ENCODE measurements around the gene POLR3B. TPM values are rescaled to one million over a fixed set of nuclear protein-coding genes. Genes with fewer than 3 reads are reported as not detected.
"Not testable (repeated sequence)": the region's sequence is repeated elsewhere in the genome, so short reads cannot be mapped to it uniquely, and the experiment has no call there.

Gene POLR3B
- total RNA-seq, 1 donor from 2014 or later = 15.1 TPM

DNA sequence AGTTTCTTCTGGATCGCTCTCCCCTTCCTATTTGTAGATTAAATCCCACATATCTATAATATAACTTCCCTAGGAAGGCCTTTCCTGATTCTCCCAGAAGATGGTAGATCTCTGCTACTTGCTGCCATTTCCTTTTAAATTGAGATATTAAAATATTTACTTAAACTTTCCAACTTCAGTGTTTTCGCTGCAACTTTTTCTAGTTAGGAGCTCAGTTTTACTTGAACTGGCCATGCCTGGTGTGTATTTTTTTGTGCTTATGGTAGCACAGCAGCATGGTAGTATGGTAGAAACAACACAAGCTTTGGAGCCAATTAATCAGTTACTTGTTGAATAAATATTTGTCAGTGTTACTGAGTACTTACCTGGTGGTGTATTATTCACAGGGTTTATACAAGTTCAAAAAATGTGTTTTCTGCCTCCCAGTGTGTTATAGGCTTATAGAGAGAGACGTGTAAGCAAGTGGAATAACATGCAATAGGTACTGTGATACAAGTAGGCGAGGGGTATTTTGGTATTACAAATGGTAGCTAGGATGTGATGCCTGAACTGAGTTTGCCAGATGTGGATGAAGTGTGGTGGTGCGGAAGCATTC is 2.9 kb downstream of the POLR3B start:
- Histone ChIP-seq H3K27me3 (ENCODE audit: control insufficient read depth in 3 of 3, insufficient read depth in 3 of 3, low read length in 3 of 3) (no peaks in the 10 kb centered on the region), H3K9me3 (ENCODE audit: control insufficient read depth in 3 of 3, low read length in 3 of 3) (no peaks in the 10 kb centered on the region), H3K9ac (ENCODE audit: low read depth in 1 of 3, low read length in 3 of 3) (no peak overlapping the region), H3K4me1 (ENCODE audit: control insufficient read depth in 3 of 3, insufficient read depth in 3 of 3, low read length in 3 of 3) (peaks cover 6 to 11% (median 11%) of the 10 kb centered on the region in 3 donors), H3K27ac (ENCODE audit: low read depth, low read length) (no peak overlapping the region), H3K4me3 (ENCODE audit: low read length in 3 of 3) (no peak overlapping the region), H3K36me3 (ENCODE audit: control insufficient read depth in 3 of 3, insufficient read depth in 3 of 3, low read length in 3 of 3) (peaks cover 0 to 7% (median 0%) of the 10 kb centered on the region in 3 donors)

DNA sequence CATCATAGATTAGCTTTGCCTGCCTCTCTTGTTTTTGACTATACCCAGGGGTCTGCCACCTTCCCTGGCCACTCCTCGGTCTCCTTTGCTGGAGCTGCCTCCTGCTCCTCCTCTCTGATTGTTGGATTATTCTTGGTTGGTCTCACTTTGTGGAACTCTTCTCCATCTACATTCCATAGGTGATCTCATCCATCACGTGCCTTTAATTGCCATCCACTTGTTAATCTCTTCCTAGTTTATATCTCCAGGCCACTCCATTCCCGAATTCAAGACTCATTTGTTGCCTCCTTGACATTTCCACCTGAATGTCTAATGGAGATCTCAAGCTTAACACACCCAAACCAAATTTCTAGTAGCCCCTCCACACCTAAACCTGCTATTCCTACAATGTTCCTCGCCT is 5.4 kb downstream of the POLR3B start:
- Histone ChIP-seq H3K4me3 (ENCODE audit: low read length in 3 of 3) (no peak overlapping the region), H3K4me1 (ENCODE audit: control insufficient read depth in 3 of 3, insufficient read depth in 3 of 3, low read length in 3 of 3) (peaks cover 6 to 11% (median 7%) of the 10 kb centered on the region in 3 donors), H3K36me3 (ENCODE audit: control insufficient read depth in 3 of 3, insufficient read depth in 3 of 3, low read length in 3 of 3) (peaks cover 0 to 13% (median 0%) of the 10 kb centered on the region in 3 donors), H3K27ac (ENCODE audit: low read depth, low read length) (no peak overlapping the region), H3K9ac (ENCODE audit: low read depth in 1 of 3, low read length in 3 of 3) (no peak overlapping the region), H3K9me3 (ENCODE audit: control insufficient read depth in 3 of 3, low read length in 3 of 3) (no peaks in the 10 kb centered on the region), H3K27me3 (ENCODE audit: control insufficient read depth in 3 of 3, insufficient read depth in 3 of 3, low read length in 3 of 3) (no peaks in the 10 kb centered on the region)

DNA sequence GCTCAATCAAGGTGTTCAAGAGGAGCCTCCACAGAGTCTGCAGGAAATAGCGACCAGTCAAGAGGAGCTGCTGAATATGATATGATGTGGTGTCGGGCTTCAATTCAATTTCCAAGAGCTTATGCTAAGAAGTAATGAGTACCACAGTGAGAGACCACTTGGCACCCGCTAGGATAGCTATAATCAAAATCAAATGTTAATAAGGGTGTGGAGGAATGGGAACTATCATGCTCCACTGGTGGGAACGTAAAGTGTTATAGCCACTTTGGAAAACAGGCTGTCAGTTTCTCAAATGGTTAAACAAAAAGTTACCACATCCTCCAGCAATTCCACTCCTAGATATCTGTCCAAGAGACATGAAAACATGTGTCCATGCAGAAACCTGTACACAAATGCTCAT is 6.7 kb downstream of the POLR3B start:
- H3K4me1 ChIP-seq (ENCODE audit: control insufficient read depth in 3 of 3, insufficient read depth in 3 of 3, low read length in 3 of 3) = peaks cover 0 to 6% (median 2%) of the 10 kb centered on the region in 3 donors
- no peaks in the 10 kb centered on the region for H3K9me3 ChIP-seq (ENCODE audit: control insufficient read depth in 3 of 3, low read length in 3 of 3)
- no peak overlapping the region for H3K27ac ChIP-seq (ENCODE audit: low read depth, low read length)
- H3K36me3 ChIP-seq (ENCODE audit: control insufficient read depth in 3 of 3, insufficient read depth in 3 of 3, low read length in 3 of 3) = peaks cover 0 to 15% (median under 1%) of the 10 kb centered on the region in 3 donors
- no peak overlapping the region for H3K9ac ChIP-seq (ENCODE audit: low read depth in 1 of 3, low read length in 3 of 3)
- H3K27me3 ChIP-seq (ENCODE audit: control insufficient read depth in 3 of 3, insufficient read depth in 3 of 3, low read length in 3 of 3) = no peaks in the 10 kb centered on the region
- no peak overlapping the region for H3K4me3 ChIP-seq (ENCODE audit: low read length in 3 of 3)

DNA sequence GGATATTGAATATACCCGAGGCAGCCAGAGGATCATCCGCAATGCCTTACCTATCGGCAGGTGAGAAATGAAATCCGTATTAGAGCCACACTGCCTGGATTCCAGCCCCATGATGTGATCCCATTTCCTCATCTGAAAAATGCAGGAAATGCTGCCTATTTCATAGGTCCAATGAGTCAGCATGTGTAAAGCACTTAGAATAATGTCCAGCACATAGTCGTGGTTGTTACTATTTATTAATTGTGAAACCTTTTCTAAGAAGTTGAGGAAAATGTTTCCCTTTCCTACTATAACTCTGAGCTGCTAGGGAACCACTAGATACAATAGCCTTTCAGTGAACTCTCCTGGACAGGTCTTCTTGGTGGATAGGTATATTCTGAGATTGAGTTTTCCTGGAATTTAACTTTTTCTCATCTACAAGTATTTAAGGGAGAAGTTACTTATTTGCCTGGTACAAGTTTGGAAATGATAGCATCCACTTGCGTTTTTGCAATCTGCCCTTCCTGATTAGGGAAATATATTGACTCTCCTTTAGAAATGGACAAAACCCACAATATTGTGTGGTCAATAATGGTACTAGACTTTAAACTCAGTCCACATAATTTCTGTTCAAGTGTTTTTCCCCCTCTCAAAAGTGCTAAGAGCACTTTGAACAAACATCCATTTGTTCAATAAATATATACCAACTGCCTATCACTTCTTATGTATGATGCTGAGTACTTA is 12.2 kb downstream of the POLR3B start:
- Histone ChIP-seq H3K9me3 (ENCODE audit: control insufficient read depth in 3 of 3, low read length in 3 of 3) (no peaks in the 10 kb centered on the region), H3K4me3 (ENCODE audit: low read length in 3 of 3) (no peak overlapping the region), H3K4me1 (ENCODE audit: control insufficient read depth in 3 of 3, insufficient read depth in 3 of 3, low read length in 3 of 3) (no peaks in the 10 kb centered on the region), H3K9ac (ENCODE audit: low read depth in 1 of 3, low read length in 3 of 3) (no peak overlapping the region), H3K36me3 (ENCODE audit: control insufficient read depth in 3 of 3, insufficient read depth in 3 of 3, low read length in 3 of 3) (peaks cover 5 to 28% (median 17%) of the 10 kb centered on the region in 3 donors), H3K27ac (ENCODE audit: low read depth, low read length) (no peak overlapping the region), H3K27me3 (ENCODE audit: control insufficient read depth in 3 of 3, insufficient read depth in 3 of 3, low read length in 3 of 3) (no peaks in the 10 kb centered on the region)

DNA sequence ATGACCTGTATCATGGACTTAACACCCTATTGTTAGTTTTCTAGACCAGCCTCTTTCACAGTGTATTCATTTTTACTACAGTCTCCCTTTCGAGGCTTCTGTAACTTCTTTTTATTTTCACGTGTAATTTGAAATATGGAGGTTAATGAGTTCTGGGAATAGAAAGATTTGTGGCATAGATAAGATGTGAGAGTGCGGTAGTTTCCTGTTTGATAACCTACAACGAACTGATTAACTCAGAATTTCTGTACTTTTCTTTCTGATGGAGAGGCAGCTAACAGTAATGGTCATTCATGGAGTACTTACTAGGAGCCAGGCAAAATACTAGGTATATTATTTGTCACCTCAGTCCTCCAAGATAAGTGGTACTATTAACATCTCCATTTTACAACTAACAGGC is 21.2 kb downstream of the POLR3B start:
- no peaks in the 10 kb centered on the region for H3K9me3 ChIP-seq (ENCODE audit: control insufficient read depth in 3 of 3, low read length in 3 of 3)
- peaks cover 4 to 29% (median 29%) of the 10 kb centered on the region in 3 donors for H3K36me3 ChIP-seq (ENCODE audit: control insufficient read depth in 3 of 3, insufficient read depth in 3 of 3, low read length in 3 of 3)
- no peak overlapping the region for H3K27ac ChIP-seq (ENCODE audit: low read depth, low read length)
- H3K4me3 ChIP-seq (ENCODE audit: low read length in 3 of 3) = no peak overlapping the region
- no peak overlapping the region for H3K9ac ChIP-seq (ENCODE audit: low read depth in 1 of 3, low read length in 3 of 3)
- H3K4me1 ChIP-seq (ENCODE audit: control insufficient read depth in 3 of 3, insufficient read depth in 3 of 3, low read length in 3 of 3) = no peaks in the 10 kb centered on the region
- H3K27me3 ChIP-seq (ENCODE audit: control insufficient read depth in 3 of 3, insufficient read depth in 3 of 3, low read length in 3 of 3) = no peaks in the 10 kb centered on the region

DNA sequence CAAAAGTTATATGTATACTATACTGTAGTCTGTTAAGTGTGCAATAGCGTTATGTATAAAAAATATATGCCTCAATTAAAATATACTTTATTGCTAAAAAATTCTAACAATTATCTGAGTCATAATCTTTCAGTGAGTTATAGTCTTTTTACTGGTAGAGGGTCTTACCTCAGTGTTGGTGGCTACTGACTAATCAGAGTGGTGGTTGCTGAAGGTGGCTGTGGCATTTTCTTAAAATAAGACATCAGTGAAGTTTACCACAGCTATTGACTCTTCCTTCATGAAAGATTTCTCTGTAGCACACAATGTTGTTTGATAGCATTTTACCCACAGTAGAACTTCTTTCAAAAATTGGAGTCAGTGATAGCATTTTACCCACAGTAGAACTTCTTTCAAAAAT is 23.4 kb downstream of the POLR3B start:
- no peaks in the 10 kb centered on the region for H3K27me3 ChIP-seq (ENCODE audit: control insufficient read depth in 3 of 3, insufficient read depth in 3 of 3, low read length in 3 of 3)
- H3K27ac ChIP-seq (ENCODE audit: low read depth, low read length) = no peak overlapping the region
- no peak overlapping the region for H3K9ac ChIP-seq (ENCODE audit: low read depth in 1 of 3, low read length in 3 of 3)
- no peak overlapping the region for H3K4me3 ChIP-seq (ENCODE audit: low read length in 3 of 3)
- no peaks in the 10 kb centered on the region for H3K9me3 ChIP-seq (ENCODE audit: control insufficient read depth in 3 of 3, low read length in 3 of 3)
- peaks cover 4 to 43% (median 31%) of the 10 kb centered on the region in 3 donors for H3K36me3 ChIP-seq (ENCODE audit: control insufficient read depth in 3 of 3, insufficient read depth in 3 of 3, low read length in 3 of 3)
- no peaks in the 10 kb centered on the region for H3K4me1 ChIP-seq (ENCODE audit: control insufficient read depth in 3 of 3, insufficient read depth in 3 of 3, low read length in 3 of 3)

DNA sequence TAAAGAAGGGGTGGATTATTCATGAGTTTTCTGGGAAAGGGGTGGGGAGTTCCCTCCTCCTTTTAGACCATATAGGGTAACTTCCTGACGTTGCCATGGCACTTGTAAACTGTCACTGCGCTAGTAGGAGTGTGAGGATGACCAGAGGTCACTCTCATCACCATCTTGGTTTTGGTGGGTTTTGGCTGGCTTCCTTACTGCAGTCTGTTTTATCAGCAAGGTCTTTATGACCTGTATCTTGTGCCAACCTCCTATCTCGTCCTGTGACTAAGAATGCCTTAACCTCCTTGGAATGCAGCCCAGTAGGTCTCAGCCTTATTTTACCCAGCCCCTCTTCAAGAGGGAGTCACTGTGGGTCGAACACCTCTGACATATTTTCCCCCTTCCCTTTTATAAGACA is 24.3 kb downstream of the POLR3B start:
- H3K27ac ChIP-seq (ENCODE audit: low read depth, low read length); H3K27me3 ChIP-seq (ENCODE audit: control insufficient read depth in 3 of 3, insufficient read depth in 3 of 3, low read length in 3 of 3); H3K4me3 ChIP-seq (ENCODE audit: low read length in 3 of 3); H3K9ac ChIP-seq (ENCODE audit: low read depth in 1 of 3, low read length in 3 of 3); H3K9me3 ChIP-seq (ENCODE audit: control insufficient read depth in 3 of 3, low read length in 3 of 3); H3K4me1 ChIP-seq (ENCODE audit: control insufficient read depth in 3 of 3, insufficient read depth in 3 of 3, low read length in 3 of 3): not testable (repeated sequence)
- peaks cover 2 to 43% (median 29%) of the 10 kb centered on the region in 3 donors for H3K36me3 ChIP-seq (ENCODE audit: control insufficient read depth in 3 of 3, insufficient read depth in 3 of 3, low read length in 3 of 3)

DNA sequence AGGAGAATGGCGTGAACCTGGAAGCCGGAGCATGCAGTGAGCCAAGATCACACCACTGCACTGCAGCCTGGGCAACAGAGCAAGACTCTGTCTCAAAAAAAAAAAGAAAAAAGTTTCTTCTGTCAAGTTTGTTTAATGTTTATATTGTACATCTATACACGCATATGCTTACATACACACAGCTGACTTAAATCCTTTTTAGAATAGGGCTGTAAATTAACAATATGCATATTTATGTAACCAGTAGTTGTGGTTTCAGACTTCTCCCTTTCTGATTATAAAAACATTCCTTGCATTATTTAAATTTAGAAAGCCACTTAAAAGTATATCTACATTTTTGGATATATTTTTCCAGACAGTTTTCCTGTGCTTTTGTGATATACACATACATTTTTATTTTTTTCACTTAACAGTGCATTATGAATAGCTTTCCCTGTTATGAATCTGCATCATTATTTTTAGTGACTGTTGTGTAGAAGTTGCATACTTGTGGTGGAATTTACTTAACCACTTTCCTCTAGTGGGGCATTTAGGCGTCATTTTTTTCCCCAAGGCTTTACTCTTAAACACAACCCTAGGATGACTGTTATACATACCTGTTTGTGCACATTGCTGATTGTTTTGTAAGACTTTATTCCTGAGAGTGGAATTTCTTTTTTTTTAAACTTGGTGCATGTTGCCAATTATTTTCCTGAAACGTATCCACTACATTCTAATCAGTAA is 29.4 kb downstream of the POLR3B start:
- Histone ChIP-seq H3K27me3 (ENCODE audit: control insufficient read depth in 3 of 3, insufficient read depth in 3 of 3, low read length in 3 of 3) (no peaks in the 10 kb centered on the region), H3K36me3 (ENCODE audit: control insufficient read depth in 3 of 3, insufficient read depth in 3 of 3, low read length in 3 of 3) (peaks cover 0 to 29% (median 12%) of the 10 kb centered on the region in 3 donors)

DNA sequence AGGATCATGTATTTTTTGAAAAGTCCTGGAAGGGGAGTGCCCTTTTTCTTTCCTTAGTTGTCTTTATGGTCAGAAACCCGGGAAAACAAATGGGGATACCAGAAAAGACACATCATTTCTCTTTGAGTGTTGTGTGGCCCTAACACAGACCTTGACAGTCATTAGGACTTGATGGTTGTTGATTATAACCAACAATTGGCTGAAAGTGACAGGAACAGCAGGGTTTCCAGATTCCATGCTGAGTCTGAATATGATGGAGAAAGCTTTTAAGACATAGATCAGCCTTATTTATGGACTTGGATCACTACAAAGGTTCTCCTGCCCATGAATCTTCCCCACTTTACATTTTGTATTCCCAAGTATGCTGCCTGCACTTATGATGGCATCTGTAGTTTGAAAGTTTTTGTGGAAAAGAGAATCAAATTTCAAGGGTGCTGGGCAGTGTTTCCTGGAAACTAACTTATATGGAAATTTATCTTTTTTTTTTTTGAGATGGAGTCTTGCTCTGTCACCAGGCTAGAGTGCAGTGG is 30.4 kb downstream of the POLR3B start:
- H3K4me1 ChIP-seq (ENCODE audit: control insufficient read depth in 3 of 3, insufficient read depth in 3 of 3, low read length in 3 of 3) = no peaks in the 10 kb centered on the region
- no peak overlapping the region for H3K9ac ChIP-seq (ENCODE audit: low read depth in 1 of 3, low read length in 3 of 3)
- H3K27me3 ChIP-seq (ENCODE audit: control insufficient read depth in 3 of 3, insufficient read depth in 3 of 3, low read length in 3 of 3) = no peaks in the 10 kb centered on the region
- no peak overlapping the region for H3K4me3 ChIP-seq (ENCODE audit: low read length in 3 of 3)
- no peak overlapping the region for H3K27ac ChIP-seq (ENCODE audit: low read depth, low read length)
- H3K36me3 ChIP-seq (ENCODE audit: control insufficient read depth in 3 of 3, insufficient read depth in 3 of 3, low read length in 3 of 3) = peaks cover 0 to 23% (median 6%) of the 10 kb centered on the region in 3 donors
- H3K9me3 ChIP-seq (ENCODE audit: control insufficient read depth in 3 of 3, low read length in 3 of 3) = no peaks in the 10 kb centered on the region

More for the DNA sequence above, 29.4 kb downstream of the POLR3B start:
- no peaks in the 10 kb centered on the region for H3K4me1 ChIP-seq (ENCODE audit: control insufficient read depth in 3 of 3, insufficient read depth in 3 of 3, low read length in 3 of 3)
- no peak overlapping the region for H3K27ac ChIP-seq (ENCODE audit: low read depth, low read length)
- no peak overlapping the region for H3K4me3 ChIP-seq (ENCODE audit: low read length in 3 of 3)
- no peaks in the 10 kb centered on the region for H3K9me3 ChIP-seq (ENCODE audit: control insufficient read depth in 3 of 3, low read length in 3 of 3)
- no peak overlapping the region for H3K9ac ChIP-seq (ENCODE audit: low read depth in 1 of 3, low read length in 3 of 3)

DNA sequence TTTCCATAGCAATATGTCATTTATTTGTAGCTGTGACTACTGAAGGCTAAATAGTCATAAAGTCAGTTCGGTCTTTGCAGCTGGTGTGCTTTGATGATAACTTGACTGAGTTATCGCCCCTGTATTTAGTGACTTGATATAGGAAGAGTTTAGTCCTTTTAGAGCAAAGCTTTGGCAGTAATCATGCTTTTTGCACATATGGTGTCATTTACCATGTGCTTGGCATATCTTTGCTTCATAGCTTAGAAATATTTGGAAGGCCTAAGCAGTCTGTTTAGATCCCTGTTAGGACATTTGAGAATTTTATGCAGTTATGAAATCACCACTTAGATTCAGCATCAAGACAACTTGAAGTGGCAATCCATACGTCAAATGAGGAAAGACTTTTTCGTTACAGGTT is 31.6 kb downstream of the POLR3B start:
- H3K27me3 ChIP-seq (ENCODE audit: control insufficient read depth in 3 of 3, insufficient read depth in 3 of 3, low read length in 3 of 3) = no peaks in the 10 kb centered on the region
- no peak overlapping the region for H3K27ac ChIP-seq (ENCODE audit: low read depth, low read length)
- H3K36me3 ChIP-seq (ENCODE audit: control insufficient read depth in 3 of 3, insufficient read depth in 3 of 3, low read length in 3 of 3) = peaks cover 3 to 23% (median 15%) of the 10 kb centered on the region in 3 donors
- H3K9me3 ChIP-seq (ENCODE audit: control insufficient read depth in 3 of 3, low read length in 3 of 3) = no peaks in the 10 kb centered on the region
- no peak overlapping the region for H3K9ac ChIP-seq (ENCODE audit: low read depth in 1 of 3, low read length in 3 of 3)
- H3K4me1 ChIP-seq (ENCODE audit: control insufficient read depth in 3 of 3, insufficient read depth in 3 of 3, low read length in 3 of 3) = no peaks in the 10 kb centered on the region
- H3K4me3 ChIP-seq (ENCODE audit: low read length in 3 of 3) = no peak overlapping the region

Data from skeletal muscle tissue (tissue), 4 donors.